Liver (tissue), 3 donors: ENCODE results near the gene HS3ST2.

ENCODE experiments used
- CTCF ChIP-seq: fragments of 150-350 bp; IDR thresholded peaks from 2 replicates; pipeline ENCODE4 v1.5.1; 2017; ENCODE audit warnings: improper control_type of control experiment, low read depth, low read length; ENCODE audit not compliant: missing input control
- JUND ChIP-seq, 2 donors: IDR thresholded peaks; 2 replicates each; pipeline ENCODE4 v1.6.1; 2016; ENCODE audit warnings: antibody characterized with exemption in 2 of 2
- RAD21 ChIP-seq, 2 donors: IDR thresholded peaks; 2 replicates each; pipeline ENCODE4 v1.6.1; 2016; ENCODE audit warnings: antibody characterized with exemption in 2 of 2, mild to moderate bottlenecking in 2 of 2
- TF ChIP-seq, protein P1 (sequence below): IDR thresholded peaks from 2 replicates; pipeline ENCODE4 v1.6.1; 2016; ENCODE audit warnings: antibody characterized with exemption, mild to moderate bottlenecking
- donor health status: healthy.
- donor health status: healthy.

GRCh38 chr16:22871861-22872260 is 57.9 kb downstream of the HS3ST2 start:
- TF ChIP-seq JUND (IDR thresholded peaks at IDR 0.05) (no peak), CTCF (no peak), RAD21 (IDR thresholded peaks at IDR 0.05) (no peak)
- TF ChIP-seq, protein P1, sequence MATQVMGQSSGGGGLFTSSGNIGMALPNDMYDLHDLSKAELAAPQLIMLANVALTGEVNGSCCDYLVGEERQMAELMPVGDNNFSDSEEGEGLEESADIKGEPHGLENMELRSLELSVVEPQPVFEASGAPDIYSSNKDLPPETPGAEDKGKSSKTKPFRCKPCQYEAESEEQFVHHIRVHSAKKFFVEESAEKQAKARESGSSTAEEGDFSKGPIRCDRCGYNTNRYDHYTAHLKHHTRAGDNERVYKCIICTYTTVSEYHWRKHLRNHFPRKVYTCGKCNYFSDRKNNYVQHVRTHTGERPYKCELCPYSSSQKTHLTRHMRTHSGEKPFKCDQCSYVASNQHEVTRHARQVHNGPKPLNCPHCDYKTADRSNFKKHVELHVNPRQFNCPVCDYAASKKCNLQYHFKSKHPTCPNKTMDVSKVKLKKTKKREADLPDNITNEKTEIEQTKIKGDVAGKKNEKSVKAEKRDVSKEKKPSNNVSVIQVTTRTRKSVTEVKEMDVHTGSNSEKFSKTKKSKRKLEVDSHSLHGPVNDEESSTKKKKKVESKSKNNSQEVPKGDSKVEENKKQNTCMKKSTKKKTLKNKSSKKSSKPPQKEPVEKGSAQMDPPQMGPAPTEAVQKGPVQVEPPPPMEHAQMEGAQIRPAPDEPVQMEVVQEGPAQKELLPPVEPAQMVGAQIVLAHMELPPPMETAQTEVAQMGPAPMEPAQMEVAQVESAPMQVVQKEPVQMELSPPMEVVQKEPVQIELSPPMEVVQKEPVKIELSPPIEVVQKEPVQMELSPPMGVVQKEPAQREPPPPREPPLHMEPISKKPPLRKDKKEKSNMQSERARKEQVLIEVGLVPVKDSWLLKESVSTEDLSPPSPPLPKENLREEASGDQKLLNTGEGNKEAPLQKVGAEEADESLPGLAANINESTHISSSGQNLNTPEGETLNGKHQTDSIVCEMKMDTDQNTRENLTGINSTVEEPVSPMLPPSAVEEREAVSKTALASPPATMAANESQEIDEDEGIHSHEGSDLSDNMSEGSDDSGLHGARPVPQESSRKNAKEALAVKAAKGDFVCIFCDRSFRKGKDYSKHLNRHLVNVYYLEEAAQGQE, result no peak
